Measurements from ENCODE around the gene ATRNL1. TPM values are rescaled to one million over a fixed set of nuclear protein-coding genes. Genes with fewer than 3 reads are reported as not detected.

ATRNL1 gene
- total RNA-seq, 1 experiment from 2014 or later: not detected

DNA sequence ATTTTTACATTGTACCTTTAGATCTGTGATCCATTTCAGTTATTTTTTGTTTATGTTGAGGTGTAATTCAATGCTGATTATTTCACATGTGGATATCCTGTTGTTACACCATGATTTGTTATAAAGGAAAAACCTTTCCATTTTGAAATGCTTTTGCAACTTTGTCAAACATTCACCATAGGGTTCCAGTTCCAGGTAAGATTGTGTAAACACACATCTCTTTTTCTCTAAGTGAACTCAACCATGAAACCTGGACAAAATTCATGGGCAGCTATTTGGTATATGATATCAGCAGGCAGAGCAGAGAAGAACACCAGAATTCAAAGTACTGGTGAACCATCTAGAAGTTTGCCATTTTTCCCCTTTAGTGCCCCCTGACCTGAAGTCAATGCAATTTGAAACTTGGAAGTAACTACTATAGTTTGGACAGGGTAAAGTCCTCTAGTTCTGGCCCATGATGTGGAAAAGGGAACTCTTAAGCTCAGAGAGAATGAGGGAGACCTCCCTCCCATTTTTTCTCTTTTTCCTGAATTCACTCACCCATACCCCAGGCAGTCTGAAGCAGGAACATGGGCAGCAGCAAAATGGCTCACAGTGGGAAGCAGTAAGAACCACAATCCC, 446.1 kb downstream of the ATRNL1 start:
- no peak for DNase-seq (ENCODE audit: unreplicated experiment)
- Mint-ChIP-seq H3K27ac (ENCODE audit: low read depth, unreplicated experiment) (no peak overlapping the region), H3K36me3 (ENCODE audit: insufficient read depth, unreplicated experiment) (no peaks in the 10 kb centered on the region), H3K4me3 (ENCODE audit: unreplicated experiment) (no peak overlapping the region), H3K9me3 (ENCODE audit: unreplicated experiment) (no peaks in the 10 kb centered on the region), H3K4me1 (ENCODE audit: insufficient read depth, unreplicated experiment) (no peaks in the 10 kb centered on the region), H3K27me3 (ENCODE audit: insufficient read depth, unreplicated experiment) (peaks cover 34% of the 10 kb centered on the region)
- BruUV-seq (replicated peaks): no TSS peak
- intact Hi-C loops (cut with micrococcal nuclease): no loop called here
- CTCF ChIA-PET: no interaction called here
- no peak for TF ChIP-seq CTCF (IDR thresholded peaks at IDR 0.05; ENCODE audit: unreplicated experiment)
- POLR2A ChIA-PET: interaction anchor here (0.7 kb wide), 1 partner anchor 28 kb away, joined by 4 read pairs; no protein-coding TSS in a partner anchor

- CTCF ChIA-PET: no interaction called here
- POLR2A ChIA-PET: no interaction called here
- Mint-ChIP-seq H3K9me3 (ENCODE audit: unreplicated experiment) (no peaks in the 10 kb centered on the region), H3K4me1 (ENCODE audit: insufficient read depth, unreplicated experiment) (no peaks in the 10 kb centered on the region), H3K4me3 (ENCODE audit: unreplicated experiment) (no peak overlapping the region), H3K36me3 (ENCODE audit: insufficient read depth, unreplicated experiment) (no peaks in the 10 kb centered on the region), H3K27me3 (ENCODE audit: insufficient read depth, unreplicated experiment) (peaks cover 44% of the 10 kb centered on the region), H3K27ac (ENCODE audit: low read depth, unreplicated experiment) (no peak overlapping the region)
- no peak for DNase-seq (ENCODE audit: unreplicated experiment)
- intact Hi-C loops (cut with micrococcal nuclease): no loop called here
- no peak for TF ChIP-seq CTCF (IDR thresholded peaks at IDR 0.05; ENCODE audit: unreplicated experiment)
- no TSS peak for BruUV-seq (replicated peaks)
These were observed 462.8 kb downstream of the ATRNL1 start for GRCh38 chr10:115555887-115556402.

- no peak overlapping the region for H3K27ac Mint-ChIP-seq (ENCODE audit: low read depth, unreplicated experiment)
- H3K27me3 Mint-ChIP-seq (ENCODE audit: insufficient read depth, unreplicated experiment): peaks cover 61% of the 10 kb centered on the region
- no peak for DNase-seq (ENCODE audit: unreplicated experiment)
- no peak for TF ChIP-seq CTCF (IDR thresholded peaks at IDR 0.05; ENCODE audit: unreplicated experiment)
- no peaks in the 10 kb centered on the region for H3K36me3 Mint-ChIP-seq (ENCODE audit: insufficient read depth, unreplicated experiment)
- no peaks in the 10 kb centered on the region for H3K4me1 Mint-ChIP-seq (ENCODE audit: insufficient read depth, unreplicated experiment)
- no TSS peak for BruUV-seq (replicated peaks)
- no peaks in the 10 kb centered on the region for H3K9me3 Mint-ChIP-seq (ENCODE audit: unreplicated experiment)
- POLR2A ChIA-PET: no interaction called here
- CTCF ChIA-PET: interaction anchor here (0.9 to 1.4 kb wide), 2 partner anchors 14 to 828 kb away, joined by 3 to 4 read pairs; no protein-coding TSS in a partner anchor
- H3K4me3 Mint-ChIP-seq (ENCODE audit: unreplicated experiment): no peak overlapping the region
- intact Hi-C loops (cut with micrococcal nuclease): no loop called here
These were observed 465.1 kb downstream of the ATRNL1 start for GRCh38 chr10:115558252-115558651.

- no peak for DNase-seq (ENCODE audit: unreplicated experiment)
- H3K27me3 Mint-ChIP-seq (ENCODE audit: insufficient read depth, unreplicated experiment): peaks cover 55% of the 10 kb centered on the region
- CTCF ChIA-PET: interaction anchor here (0.5 to 0.8 kb wide), 2 partner anchors 20 to 32 kb away, joined by 3 read pairs; no protein-coding TSS in a partner anchor
These were observed 473.7 kb downstream of the ATRNL1 start for GRCh38 chr10:115566867-115567266.

More at GRCh38 chr10:115566867-115567266, 473.7 kb downstream of the ATRNL1 start:
- no peak for TF ChIP-seq CTCF (IDR thresholded peaks at IDR 0.05; ENCODE audit: unreplicated experiment)
- intact Hi-C loops (cut with micrococcal nuclease): no loop called here
- no TSS peak for BruUV-seq (replicated peaks)
- Mint-ChIP-seq H3K36me3 (ENCODE audit: insufficient read depth, unreplicated experiment) (no peaks in the 10 kb centered on the region), H3K9me3 (ENCODE audit: unreplicated experiment) (no peaks in the 10 kb centered on the region), H3K4me1 (ENCODE audit: insufficient read depth, unreplicated experiment) (no peaks in the 10 kb centered on the region), H3K4me3 (ENCODE audit: unreplicated experiment) (no peak overlapping the region), H3K27ac (ENCODE audit: low read depth, unreplicated experiment) (no peak overlapping the region)
- POLR2A ChIA-PET: no interaction called here
